ENCODE measurements around the gene MCCC2. TPM values are rescaled to one million over a fixed set of nuclear protein-coding genes. Genes with fewer than 3 reads are reported as not detected.

The MCCC2 gene
- polyA plus RNA-seq, 1 donor (not counting 4 experiments of a cell fraction or from before 2014, with no cell fraction given) = 52.5 TPM

DNA sequence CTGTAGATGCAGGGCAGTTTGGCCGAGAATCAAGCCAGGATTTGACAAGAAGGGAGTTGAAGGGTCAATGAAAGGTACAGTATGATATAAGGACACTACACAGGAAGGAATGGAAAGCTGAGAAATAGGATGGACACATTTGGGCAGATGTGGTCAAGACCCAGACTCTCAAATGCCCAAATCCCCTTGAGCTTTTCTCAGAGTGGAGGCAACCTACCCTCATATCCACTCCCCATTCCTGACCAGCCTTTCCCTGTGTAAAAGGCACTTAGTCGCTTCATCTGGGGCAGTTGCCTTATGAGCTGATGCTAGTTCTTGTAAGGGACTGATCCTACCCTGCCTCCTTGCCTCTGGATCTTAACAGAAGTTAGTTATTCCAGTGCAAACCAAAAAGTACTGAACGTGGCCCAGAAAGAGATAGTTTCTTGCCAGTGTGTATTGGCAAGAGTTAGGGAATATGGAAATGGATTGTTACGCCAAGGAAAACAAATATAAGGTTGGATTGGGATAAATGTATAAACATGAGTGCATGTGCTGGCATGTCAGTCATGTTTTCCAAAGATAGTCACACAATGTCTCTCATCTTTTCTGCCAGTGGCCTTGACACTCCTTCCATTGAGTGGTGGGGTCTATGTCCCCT, 4.1 kb upstream of the MCCC2 start:
- Histone ChIP-seq H3K4me3 (ENCODE audit: control insufficient read depth in 2 of 3, extremely low read depth in 1 of 3, insufficient read depth in 2 of 3, low read depth in 1 of 3, low read length in 3 of 3) (no peak overlapping the region), H2AFZ (ENCODE audit: control insufficient read depth, low read length) (no peak overlapping the region), H3K9me3 (ENCODE audit: control insufficient read depth, low read depth, low read length) (no peaks in the 10 kb centered on the region), H3K4me1 (ENCODE audit: control insufficient read depth, extremely low read depth, insufficient read depth, low read length) (peaks cover 11% of the 10 kb centered on the region), H4K20me1 (ENCODE audit: control insufficient read depth, extremely low read depth, insufficient read depth, low read length) (no peaks in the 10 kb centered on the region), H3K4me2 (ENCODE audit: control insufficient read depth, extremely low read depth, insufficient read depth, low read depth, low read length) (no peak overlapping the region), H3K9me1 (ENCODE audit: control insufficient read depth, extremely low read depth, insufficient read depth, low read length) (no peaks in the 10 kb centered on the region), H3K79me2 (ENCODE audit: control insufficient read depth, insufficient read depth, low read length) (peaks cover 5% of the 10 kb centered on the region), H3K36me3 (ENCODE audit: control insufficient read depth in 2 of 2, extremely low read depth in 1 of 2, insufficient read depth in 2 of 2, low read length in 2 of 2) (peaks cover 0 to 3% of the 10 kb centered on the region in 2 experiments), H3K9ac (ENCODE audit: control insufficient read depth, extremely low read depth, insufficient read depth, low read length) (no peak overlapping the region), H3K27ac (ENCODE audit: control insufficient read depth, insufficient read depth, low read length) (no peak overlapping the region), H3K27me3 (ENCODE audit: control insufficient read depth, extremely low read depth, insufficient read depth, low read length) (no peaks in the 10 kb centered on the region)
- FAIRE-seq = no peak
- dilution Hi-C loops (cut with MboI; ENCODE audit: extremely low pct_ligation_motif_present, low sequenced_read_pairs) = no loop called here
- no peak for TF ChIP-seq EZH2 (IDR thresholded peaks at IDR 0.05; ENCODE audit: low read length)
- TF ChIP-seq, protein P1, sequence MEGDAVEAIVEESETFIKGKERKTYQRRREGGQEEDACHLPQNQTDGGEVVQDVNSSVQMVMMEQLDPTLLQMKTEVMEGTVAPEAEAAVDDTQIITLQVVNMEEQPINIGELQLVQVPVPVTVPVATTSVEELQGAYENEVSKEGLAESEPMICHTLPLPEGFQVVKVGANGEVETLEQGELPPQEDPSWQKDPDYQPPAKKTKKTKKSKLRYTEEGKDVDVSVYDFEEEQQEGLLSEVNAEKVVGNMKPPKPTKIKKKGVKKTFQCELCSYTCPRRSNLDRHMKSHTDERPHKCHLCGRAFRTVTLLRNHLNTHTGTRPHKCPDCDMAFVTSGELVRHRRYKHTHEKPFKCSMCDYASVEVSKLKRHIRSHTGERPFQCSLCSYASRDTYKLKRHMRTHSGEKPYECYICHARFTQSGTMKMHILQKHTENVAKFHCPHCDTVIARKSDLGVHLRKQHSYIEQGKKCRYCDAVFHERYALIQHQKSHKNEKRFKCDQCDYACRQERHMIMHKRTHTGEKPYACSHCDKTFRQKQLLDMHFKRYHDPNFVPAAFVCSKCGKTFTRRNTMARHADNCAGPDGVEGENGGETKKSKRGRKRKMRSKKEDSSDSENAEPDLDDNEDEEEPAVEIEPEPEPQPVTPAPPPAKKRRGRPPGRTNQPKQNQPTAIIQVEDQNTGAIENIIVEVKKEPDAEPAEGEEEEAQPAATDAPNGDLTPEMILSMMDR (optimal IDR thresholded peaks at IDR 0.05 in 1 of 3, IDR thresholded peaks at IDR 0.05 in 1 of 3, conservative IDR thresholded peaks at IDR 0.05 in 1 of 3; ENCODE audit: extremely low read depth in 1 of 3, insufficient read depth in 2 of 3, low read length in 3 of 3) = no peak
- no peak for DNase-seq (ENCODE audit: low read depth, low spot score)

DNA sequence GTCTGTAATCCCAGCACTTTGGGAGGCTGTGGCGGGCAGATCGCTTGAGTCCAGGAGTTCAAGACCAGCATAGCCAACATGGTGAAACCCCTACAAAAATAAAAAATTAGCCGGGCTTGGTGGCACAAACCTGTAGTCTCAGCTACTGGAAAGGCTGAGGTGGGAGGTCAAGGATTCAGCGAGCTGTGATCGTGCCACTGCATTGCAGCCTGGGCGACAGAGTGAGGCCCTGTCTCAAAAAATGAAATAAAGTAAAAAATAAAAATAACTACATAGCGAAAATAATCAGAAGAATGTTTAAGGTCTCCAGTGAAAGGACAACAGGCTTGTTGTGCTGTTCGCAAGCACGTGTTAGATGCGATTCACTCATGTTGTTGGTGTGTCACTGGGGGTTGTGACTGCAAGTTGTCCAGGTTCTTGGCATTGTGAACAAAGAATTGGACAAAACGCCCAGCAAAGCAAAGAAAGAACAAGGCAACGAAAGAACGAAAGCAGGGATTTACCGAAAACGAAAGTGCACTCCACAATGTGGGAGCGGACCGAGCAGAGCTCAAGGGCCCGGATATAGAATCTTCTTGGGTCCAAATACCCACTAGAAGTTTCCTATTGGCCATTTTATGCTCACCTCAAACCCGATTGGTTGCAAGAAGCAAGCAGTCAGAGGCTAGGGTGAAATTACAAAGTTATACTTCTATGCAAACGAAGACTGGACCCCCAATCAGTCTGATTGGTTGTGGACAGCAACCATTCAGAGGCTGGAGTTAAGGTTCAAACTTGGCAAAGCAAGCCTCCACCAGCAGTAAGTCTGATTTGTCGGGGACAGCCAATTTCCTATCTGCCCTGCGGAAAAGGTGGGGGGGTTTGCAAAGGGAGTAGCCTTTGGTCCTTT, 844 bp upstream of the MCCC2 start:
- DNase-seq (ENCODE audit: low read depth, low spot score) (no peak), FAIRE-seq (no peak)
- H3K27me3 ChIP-seq (ENCODE audit: control insufficient read depth, extremely low read depth, insufficient read depth, low read length) = no peaks in the 10 kb centered on the region
- peaks cover 31% of the 10 kb centered on the region for H3K79me2 ChIP-seq (ENCODE audit: control insufficient read depth, insufficient read depth, low read length)
- no peaks in the 10 kb centered on the region for H3K9me3 ChIP-seq (ENCODE audit: control insufficient read depth, low read depth, low read length)
- no peaks in the 10 kb centered on the region for H3K9me1 ChIP-seq (ENCODE audit: control insufficient read depth, extremely low read depth, insufficient read depth, low read length)
- no peaks in the 10 kb centered on the region for H4K20me1 ChIP-seq (ENCODE audit: control insufficient read depth, extremely low read depth, insufficient read depth, low read length)
- peak overlapping the region; percentile 93 for H3K27ac ChIP-seq (ENCODE audit: control insufficient read depth, insufficient read depth, low read length)
- H3K9ac ChIP-seq (ENCODE audit: control insufficient read depth, extremely low read depth, insufficient read depth, low read length) = peak overlapping the region; percentile 94
- H3K4me1 ChIP-seq (ENCODE audit: control insufficient read depth, extremely low read depth, insufficient read depth, low read length) = peaks cover 17% of the 10 kb centered on the region
- peak overlapping the region; percentile 99 for H3K4me2 ChIP-seq (ENCODE audit: control insufficient read depth, extremely low read depth, insufficient read depth, low read depth, low read length)
- peak overlapping the region; percentile 98 for H2AFZ ChIP-seq (ENCODE audit: control insufficient read depth, low read length)
- TF ChIP-seq EZH2 (IDR thresholded peaks at IDR 0.05; ENCODE audit: low read length) = no peak
- TF ChIP-seq, protein P1 (optimal IDR thresholded peaks at IDR 0.05 in 1 of 3, IDR thresholded peaks at IDR 0.05 in 1 of 3, conservative IDR thresholded peaks at IDR 0.05 in 1 of 3; ENCODE audit: extremely low read depth in 1 of 3, insufficient read depth in 2 of 3, low read length in 3 of 3) = no peak
- H3K4me3 ChIP-seq (ENCODE audit: control insufficient read depth in 2 of 3, extremely low read depth in 1 of 3, insufficient read depth in 2 of 3, low read depth in 1 of 3, low read length in 3 of 3) = peak overlapping the region; percentile 82 to 96 (median 88)
- dilution Hi-C loops (cut with MboI; ENCODE audit: extremely low pct_ligation_motif_present, low sequenced_read_pairs) = no loop called here
- peaks cover 0 to 1% of the 10 kb centered on the region in 2 experiments for H3K36me3 ChIP-seq (ENCODE audit: control insufficient read depth in 2 of 2, extremely low read depth in 1 of 2, insufficient read depth in 2 of 2, low read length in 2 of 2)
